HL-60/S4 treated with phorbol 12-myristate 13-acetate at 8.2 ng/mL for 4 days and 3 days (cell line): ENCODE data around the gene WIPF2.

Experiments used
- in situ Hi-C: fragments of 300-500 bp; cut with MboI; formaldehyde crosslinking; loops from 2 replicates; pipeline ENCODE4 v1.15.0; 2022; ENCODE audit warnings: low sequenced_read_pairs

The WIPF2 gene

DNA sequence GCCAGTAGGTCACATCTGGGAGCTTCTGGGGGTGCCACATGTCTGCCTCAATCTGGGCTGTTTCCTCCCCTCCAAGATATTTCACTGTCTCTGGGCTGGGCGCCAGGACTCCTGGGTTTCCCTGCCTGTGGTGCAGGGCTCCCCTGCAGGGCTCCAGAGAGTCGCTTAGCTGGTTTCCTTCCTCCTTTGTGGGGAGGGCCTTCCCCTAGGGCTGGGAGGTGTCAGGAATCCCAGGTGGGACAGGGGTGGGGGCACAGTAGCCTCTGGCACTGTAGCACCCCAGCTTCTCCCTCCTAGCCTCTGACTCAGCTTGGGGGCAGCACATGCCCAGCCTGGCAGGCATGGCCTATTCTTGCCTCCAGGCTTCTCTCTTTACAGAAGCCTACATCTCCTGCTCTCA lies 92.5 kb downstream of the WIPF2 start:
- in situ Hi-C loops: no loop called here

DNA sequence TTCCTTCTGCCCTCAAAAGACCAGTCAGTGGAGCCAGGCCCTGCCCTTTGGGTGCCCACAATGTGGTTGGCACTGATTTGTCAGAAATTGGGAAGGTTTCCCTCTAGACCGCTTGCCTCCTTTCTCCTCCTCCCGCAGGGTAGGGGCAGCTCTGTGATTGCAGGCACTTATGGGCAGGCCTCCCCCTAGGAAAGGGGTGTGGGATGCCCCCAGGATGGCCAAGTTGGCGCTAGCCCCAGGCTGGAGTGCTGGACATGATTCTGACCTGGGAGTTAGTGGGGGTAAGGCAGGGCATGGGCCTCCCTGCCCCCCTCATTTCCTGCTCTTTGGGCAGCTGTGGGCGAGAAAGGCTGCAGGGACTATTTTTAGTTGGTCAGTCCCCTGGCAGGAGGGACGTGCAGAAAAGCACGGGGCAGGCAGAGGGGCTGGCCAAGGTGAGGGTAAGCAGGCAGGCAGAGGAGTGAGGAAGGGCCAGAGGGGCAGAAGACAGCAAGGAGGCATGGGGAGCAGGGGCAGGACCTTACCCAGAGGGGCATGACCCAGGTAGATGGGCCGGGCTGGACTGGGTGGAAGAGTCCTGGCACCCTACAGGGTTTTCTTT lies 93.1 kb downstream of the WIPF2 start:
- in situ Hi-C loops: no loop called here

DNA sequence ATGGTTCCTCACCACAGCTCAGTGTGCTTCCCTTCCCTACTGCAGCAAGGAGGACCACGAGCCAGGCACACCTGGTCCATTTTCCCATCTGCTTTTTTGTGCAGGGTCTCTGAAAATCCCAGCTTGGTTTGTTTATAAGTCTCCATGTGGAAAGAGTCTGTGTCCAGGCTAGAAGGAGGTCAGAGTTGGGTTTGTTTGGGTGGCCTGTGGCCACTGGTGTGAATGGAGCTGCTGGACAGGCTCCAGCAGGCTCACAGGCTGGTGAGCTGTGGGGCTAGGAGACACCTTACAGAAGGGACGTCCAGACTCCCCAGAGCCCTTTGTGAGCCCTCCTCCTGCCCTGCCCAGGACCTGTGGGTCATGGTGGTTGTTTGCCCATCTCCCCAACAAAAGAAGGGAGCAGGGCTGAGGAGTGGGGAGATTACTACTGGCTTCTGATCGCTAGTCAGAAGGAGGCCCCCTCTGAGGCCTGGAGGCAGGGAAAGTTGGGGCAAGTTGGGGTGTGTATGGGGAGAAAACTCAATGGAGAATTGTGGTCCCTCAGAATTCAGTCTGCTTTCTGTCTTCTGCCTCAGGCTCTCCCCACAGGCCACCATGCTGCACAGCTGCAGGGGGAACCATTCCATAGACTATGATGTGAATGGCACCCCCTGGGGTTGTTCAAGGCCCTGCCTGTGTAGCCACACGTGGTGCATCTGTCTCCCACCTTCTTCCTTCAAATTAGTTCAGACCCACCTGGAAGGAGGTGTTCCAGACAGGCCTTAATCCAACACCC lies 94.0 kb downstream of the WIPF2 start:
- in situ Hi-C loops: no loop called here

DNA sequence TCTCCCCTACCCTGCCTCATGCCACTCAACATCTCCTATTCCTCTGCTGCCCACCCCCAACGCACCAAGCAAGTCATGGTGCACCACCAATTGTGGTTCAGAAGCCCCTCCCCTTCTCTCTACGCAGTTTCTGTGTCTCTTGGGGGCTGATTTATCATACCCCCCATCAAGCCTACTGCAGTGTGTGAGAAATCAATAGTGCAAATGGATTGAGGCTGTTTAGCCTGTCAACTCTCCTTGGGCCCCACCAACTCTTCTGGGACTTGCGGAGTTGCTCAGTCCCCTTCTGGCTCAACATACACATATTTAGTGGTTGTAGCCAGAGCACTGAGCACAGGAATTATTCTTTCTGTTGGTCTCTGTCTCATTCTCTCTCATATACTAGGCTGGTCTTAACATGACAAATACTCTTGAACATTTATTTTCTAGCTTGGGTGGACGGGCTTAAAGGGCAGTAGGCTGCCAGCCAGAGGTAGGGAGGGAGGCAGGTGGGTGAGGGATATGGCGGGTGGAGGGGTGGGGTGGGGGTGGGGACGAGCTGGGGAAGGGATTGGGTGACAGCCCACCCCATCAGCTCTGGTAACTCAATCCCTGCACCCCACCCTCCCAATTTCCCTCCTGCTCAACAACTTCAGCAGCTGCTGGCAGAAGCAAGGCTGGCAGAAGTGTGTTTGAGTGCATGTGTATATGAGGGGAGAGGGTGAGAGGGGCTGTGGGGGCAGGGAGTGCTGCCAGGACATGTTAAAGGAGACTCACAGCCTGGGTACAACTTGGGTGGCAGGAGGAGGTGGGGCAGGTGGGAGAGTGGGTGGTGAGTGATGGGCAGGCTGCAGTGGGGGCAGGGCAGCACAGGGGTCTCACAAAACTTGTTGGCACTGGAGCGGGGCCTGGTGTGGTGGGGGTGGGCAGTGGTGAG lies 94.8 kb downstream of the WIPF2 start:
- in situ Hi-C loops: no loop called here

DNA sequence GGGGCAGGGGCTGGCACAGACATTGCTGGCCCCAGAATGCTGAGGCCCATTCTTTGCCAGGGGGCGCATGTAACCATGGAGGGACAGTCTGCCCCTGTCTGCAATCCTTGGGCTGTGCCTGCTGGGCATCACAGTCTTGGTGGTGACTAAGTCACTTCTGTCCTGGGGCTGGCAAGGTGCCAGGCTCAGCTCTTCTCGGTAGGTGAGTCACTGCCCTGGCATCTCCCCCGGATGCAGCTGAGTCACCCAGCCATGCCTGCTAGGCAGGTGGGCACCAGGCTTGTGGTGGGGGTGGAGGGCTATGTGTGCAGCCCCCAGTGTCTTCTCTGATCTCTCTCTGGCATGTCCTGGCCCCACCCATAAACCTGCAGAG lies 95.5 kb downstream of the WIPF2 start:
- in situ Hi-C loops: no loop called here

DNA sequence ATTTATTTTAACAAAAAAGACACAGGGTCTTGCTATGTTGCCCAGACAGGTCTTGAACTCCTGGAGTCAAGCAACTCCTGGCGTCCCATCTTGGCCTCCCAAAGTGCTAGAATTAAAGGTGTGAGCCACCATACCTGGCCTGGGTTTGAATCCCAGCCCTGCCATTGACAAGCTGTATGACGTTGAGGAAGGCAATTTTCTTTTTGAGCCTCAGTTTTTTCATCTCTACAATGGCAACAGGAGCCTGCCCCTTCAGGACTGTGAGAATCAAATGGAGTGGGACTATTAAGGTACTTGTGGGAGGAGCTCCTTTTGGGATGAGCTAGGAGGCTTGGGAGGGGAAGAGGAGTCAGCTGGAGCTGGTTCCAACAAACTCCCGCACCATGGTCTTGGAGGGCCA lies 96.1 kb downstream of the WIPF2 start:
- in situ Hi-C loops: no loop called here

DNA sequence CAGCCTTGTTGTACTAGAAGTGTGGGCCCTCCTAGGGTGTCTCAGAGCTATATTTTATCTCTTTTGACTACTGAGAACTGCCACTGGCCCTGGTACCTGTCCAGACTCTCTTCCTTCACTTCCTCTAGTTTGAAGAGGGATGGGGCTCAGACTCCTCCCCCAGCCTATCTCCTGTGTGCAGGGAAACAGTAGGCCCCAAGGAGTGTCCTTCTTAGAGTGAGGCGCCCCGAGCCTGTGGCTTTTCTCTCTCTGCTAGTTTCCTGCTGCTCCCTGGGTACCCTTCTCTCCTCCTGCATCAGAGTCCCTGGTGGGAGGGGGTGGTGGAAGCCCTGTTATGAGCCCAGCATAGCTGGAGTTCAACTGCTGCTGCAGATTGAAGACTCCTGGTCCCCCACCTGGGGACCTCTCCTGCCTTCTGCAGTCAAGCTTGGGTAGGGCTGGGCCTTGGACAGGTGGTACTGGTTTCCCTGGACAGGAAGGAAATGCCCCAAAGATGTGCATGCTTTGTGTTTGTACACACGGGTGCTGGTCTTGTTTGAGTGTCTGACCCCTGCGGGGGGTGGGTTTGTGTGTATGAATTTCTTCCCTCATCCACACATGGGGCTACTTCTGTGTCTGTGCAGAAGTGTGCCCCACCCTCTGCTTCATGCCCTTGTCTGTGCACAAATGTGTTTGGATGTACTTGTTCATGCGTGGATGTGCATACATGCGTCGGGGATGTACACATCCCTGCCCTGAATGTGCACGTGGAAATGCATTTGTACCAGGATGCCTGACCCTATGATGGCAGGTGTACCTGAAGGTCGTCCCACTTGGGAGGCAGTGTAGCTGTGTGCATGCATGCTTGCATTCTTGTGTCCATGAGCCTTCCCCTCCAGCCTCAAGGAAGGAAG lies 96.8 kb downstream of the WIPF2 start:
- in situ Hi-C loops: no loop called here

DNA sequence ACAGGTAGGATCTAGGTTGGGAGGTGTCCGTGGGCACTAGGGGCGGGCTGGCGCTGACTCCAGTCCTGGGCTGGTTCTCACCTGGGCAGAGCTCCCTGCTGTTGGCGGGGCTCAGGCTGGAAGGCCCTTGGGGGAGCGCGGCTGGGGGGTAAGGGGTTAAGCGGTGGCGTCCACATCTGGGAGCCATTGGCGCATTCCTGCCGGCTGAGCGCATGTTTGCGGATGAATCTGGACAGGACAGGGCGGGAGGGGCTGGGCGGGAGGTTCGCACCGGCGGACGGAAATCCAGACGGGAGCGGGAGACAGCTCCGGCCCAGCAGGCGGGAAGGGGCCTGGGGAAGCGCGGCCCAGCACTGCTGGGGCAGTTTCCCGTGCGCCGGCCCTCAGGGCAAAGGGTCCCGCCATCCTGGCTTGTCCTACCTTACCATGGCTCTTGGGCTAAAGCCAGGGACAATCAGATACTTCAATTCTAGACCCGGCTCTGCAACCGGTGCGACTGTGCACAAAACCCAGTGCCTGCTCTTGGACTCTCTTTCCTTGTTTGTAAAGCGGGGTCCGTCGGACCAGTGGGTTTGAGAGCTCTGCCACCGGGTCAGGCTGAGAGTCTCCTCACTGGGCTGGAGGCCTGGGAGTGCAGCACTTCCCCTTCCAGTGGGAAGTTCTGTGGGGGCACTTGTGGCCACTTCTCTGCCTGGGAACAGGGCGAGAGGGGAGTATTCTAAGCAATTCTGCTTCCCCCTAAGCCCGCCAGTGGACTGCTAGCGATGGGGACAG lies 97.7 kb downstream of the WIPF2 start:
- in situ Hi-C loops: no loop called here

DNA sequence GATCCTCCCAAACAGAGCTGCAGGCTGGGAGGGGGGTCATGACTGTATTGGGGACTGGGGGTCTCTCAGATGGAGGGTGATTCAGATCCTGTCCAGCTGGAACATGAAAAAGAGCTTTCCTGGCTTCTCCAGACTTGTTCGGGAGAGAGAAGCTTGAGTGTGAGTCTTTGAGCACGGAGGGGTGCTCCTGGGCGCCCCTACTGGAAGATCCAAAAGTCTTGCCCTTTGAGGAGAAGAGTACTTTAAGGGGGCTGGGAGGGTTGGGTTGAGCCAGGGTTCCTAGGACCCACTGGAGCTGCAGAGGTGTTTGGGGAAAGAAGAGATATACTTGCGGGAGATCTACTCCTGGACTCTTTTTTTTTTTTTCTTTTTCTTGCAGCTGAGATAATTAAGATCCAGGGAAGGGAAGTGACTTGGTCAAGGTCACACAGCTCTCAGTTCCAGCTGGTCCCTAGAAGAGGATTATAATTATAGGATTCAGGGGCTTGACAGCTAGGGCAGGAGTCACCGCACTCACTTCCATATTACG lies 98.3 kb downstream of the WIPF2 start:
- in situ Hi-C loops: no loop called here

DNA sequence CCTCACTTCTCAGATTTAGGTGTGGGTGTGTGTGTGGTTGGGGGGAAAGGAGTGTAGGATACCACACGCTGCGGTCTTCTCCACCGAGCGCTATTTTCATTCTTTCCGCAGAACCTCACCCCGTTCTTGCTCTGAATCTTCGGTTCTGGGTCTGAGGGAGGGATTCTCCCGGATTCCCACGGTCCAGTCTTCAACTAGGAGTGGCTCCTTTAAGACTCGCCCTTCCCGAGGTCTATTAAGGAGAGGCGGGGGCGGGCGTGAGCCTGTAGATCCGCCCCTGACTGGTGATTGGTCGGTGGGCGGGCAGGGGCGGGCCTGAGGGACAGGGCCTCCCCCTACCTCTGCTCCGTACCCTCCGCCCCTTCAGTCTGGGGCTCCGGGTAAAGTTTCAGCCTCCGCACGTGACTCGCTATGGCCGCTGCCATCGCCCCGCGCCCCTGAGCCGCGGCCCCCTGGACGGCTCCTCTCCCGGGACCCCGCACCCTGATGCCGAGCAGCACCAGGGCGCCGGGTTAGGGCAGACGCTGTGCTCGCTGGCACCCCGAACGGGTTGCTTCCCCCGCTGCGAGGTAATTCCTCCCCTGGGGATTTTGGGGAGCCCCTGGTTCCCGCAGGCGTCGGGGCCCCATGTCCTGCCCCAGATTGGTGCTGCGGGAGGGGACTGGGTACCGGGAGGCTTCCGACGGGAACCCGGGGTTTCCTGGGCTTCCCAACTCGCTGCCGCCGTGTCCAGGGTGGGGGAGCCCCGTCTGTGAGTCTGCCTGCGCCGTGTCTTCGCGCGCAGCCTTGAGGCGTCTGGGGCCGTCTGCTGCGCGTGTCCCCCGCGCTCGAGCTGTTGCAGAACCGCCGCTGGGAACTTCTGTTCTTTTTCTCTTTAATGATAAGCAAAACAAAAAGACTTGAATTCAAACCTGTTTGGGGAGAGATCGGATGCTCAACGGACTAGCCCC lies 99.1 kb downstream of the WIPF2 start:
- in situ Hi-C loops: no loop called here

DNA sequence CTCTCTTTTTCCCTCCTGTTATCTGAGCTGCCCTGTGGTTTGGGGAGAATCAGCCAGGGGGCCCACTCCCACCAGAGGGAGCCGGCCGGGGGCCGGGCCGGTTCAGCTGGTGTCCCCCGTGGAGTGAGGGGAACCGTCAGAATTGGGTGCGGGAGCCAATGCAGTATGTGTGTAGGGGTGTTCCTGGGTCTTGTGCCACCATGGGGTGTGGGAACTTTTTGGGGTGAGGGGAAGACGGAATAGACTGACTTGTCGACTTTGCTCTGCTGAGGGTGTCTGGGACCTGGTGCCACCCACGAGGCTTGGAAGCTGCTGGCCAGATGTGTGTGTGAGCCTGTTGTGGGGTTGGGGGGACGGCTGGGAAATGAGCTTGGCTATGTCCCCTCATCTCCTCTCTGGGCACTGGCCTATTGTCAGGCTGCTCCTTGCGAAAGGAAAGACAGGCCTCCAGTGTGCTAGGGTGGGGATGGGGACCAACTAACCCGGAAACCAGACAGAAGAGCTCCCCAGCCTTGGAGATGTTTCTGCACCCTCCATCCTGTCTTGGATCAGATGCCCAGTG lies 99.8 kb downstream of the WIPF2 start:
- in situ Hi-C loops: no loop called here

DNA sequence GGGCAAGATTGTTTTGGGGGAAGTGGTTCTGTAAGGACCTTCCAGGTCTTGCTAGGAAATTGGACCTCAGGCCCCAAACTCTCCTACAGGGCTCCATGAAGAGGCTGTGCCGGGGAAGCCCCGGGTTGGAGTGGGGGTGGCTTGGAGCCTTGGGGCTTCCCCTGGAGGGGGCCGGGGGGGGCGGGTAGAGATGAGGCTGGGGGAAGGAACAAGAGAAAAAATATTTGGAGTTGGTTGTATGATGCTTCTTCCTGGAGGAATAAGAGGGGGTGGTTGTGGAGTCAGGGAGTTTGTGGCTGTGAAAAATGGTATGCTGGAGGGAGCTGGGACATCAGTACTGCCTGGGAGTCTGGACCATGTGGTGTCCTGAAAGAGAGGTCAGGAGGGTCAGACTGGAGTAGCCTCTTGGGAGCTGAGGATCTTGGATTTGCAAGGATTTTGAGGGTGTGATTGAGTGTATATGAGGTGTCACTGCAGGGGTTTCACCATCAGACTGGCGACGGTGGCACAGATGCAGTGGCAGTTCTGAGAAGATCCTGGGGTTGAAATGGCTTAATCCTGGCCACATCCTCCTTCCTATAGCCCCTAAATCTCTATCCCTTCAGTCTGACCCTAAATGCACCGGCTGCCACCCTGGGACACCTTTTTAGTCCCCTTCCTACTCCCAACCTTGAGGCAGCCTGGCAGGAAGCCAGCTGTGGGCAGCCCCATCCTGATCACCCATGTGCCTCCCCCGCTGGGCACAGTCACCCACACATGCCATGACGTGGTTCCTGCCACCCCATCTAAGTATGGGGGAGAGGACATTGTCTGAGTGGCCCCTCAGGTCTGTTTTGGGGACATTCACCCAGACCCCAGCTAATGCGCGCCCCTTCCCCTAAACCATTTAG lies 100.8 kb downstream of the WIPF2 start:
- in situ Hi-C loops: no loop called here

DNA sequence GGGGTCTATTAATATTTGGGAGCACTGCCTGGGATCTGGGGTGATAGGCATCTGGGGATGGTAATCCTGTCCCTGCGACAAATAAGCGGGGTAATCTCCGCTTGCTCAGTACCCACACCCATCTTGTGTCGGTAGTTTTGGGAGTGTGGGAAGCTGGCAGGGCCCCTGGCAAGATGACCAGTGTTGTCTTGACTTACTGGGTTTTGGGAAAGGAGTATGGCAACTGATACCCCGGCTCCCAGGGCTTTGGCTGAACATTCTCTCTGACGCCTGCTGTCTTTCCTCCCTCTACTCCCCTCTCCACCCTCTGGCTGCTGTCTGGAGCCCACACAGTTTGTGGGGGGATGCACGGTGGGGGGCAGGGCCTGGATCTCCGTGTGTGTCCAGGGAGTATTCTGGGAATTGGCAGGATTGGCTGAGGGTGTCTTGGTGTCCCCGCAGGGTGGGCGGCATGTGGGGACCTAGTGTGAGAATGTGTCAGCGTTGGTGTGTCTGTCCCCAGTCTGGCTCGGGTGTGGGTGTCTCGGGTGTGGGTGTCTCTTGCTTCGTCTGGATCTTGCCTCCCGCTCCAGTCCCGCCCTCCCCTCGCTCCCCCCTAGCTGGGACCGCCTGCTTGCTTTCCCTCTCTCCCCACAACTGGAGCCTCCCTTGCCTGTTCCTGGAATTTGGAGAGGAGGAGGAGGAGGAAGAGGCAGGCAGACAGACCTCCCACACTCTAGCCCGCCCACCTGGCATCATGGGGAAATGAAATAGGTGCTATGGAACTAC lies 101.8 kb downstream of the WIPF2 start:
- in situ Hi-C loops: no loop called here

DNA sequence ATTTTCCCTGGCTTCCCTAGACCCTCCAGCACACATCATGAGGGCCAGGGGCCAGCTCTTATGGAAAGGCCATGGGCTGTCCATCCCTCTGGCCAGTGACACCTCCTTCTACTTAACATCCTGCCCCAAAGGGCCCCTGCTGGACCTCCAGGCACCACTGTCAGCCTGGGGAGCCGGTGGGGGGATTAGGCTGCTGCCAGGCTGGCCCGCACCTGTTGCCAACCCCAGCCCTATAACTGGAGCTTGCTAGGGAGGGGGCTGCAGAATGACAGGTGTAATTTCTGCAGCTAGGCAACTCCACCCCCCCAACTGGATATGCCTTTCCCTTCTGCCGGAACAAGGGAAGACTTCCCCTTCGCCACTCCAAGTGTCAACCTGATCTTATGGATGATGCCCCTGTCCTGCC lies 102.4 kb downstream of the WIPF2 start:
- in situ Hi-C loops: no loop called here

DNA sequence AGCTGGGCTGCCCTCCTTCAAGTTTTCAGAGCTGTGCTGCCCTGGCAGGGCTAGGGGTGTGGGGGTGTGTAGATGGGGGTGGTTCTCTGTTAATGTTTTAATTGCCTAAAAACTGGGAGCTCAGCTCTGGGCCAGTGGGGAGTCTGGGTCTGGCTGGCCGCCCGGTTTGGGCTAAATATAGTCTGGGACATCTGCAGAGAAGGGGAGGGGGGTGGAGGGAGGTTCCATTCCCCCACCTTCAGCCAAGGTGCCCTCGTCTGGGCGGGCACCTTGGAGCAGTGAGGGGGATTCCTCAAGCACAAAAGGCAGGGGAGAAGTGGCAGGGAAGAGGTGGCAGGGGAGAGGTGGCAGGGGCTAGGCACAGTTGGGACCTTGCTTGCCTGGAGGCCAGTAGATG lies 102.9 kb downstream of the WIPF2 start:
- in situ Hi-C loops: no loop called here
